ENCODE results near the gene METTL25B.

The METTL25B gene

GRCh38 chr1:156727926-156728598, at the start of gene METTL25B:
TSS of gene METTL25B (plus strand) at chr1:156728469. CDS start at chr1:156729105, 636 bp downstream.
- DNase-seq (ENCODE audit: low read depth), result no peak

GRCh38 chr1:156680056-156680455, 48.2 kb upstream of the METTL25B start:
- DNase-seq (ENCODE audit: low read depth), result no peak

- no peak for DNase-seq (ENCODE audit: low read depth)
Measured at GRCh38 chr1:156681196-156681960, 46.9 kb upstream of the METTL25B start.

- no peak for DNase-seq (ENCODE audit: low read depth)
Measured at GRCh38 chr1:156682166-156682890, 45.9 kb upstream of the METTL25B start.

- DNase-seq (ENCODE audit: low read depth), result no peak
Measured at GRCh38 chr1:156684227-156684782, 44.0 kb upstream of the METTL25B start.

- DNase-seq (ENCODE audit: low read depth), result peak; percentile 79
Measured at GRCh38 chr1:156689035-156689952, 39.0 kb upstream of the METTL25B start.

GRCh38 chr1:156689953-156690674, 38.2 kb upstream of the METTL25B start:
- DNase-seq (ENCODE audit: low read depth), result no peak

GRCh38 chr1:156690675-156691036, 37.6 kb upstream of the METTL25B start:
- DNase-seq (ENCODE audit: low read depth), result no peak

- DNase-seq (ENCODE audit: low read depth), result no peak
Measured at GRCh38 chr1:156691191-156691590, 37.1 kb upstream of the METTL25B start.

GRCh38 chr1:156691665-156692440, 36.4 kb upstream of the METTL25B start:
- DNase-seq (ENCODE audit: low read depth), result no peak

- DNase-seq (ENCODE audit: low read depth), result no peak
Measured at GRCh38 chr1:156692441-156692924, 35.8 kb upstream of the METTL25B start.

GRCh38 chr1:156692925-156693847, 35.1 kb upstream of the METTL25B start:
- no peak for DNase-seq (ENCODE audit: low read depth)

GRCh38 chr1:156693848-156694689, 34.2 kb upstream of the METTL25B start:
- no peak for DNase-seq (ENCODE audit: low read depth)

- no peak for DNase-seq (ENCODE audit: low read depth)
Measured at GRCh38 chr1:156694690-156694962, 33.6 kb upstream of the METTL25B start.

- DNase-seq (ENCODE audit: low read depth), result no peak
Measured at GRCh38 chr1:156696755-156697154, 31.5 kb upstream of the METTL25B start.

GRCh38 chr1:156697481-156697880, 30.8 kb upstream of the METTL25B start:
- no peak for DNase-seq (ENCODE audit: low read depth)

- no peak for DNase-seq (ENCODE audit: low read depth)
Measured at GRCh38 chr1:156698995-156699394, 29.3 kb upstream of the METTL25B start.

All from fibroblast of the conjunctiva (primary cell).